GM12878 (cell line): Measurements from ENCODE around the gene MYT1. TPM values are rescaled to one million over a fixed set of nuclear protein-coding genes. Genes with fewer than 3 reads are reported as not detected.

Experiments
- ATAC-seq: fragments of 200-7000 bp; cut with Tn5 transposase; 3 replicates; pipeline ENCODE4 v1.9.1; 2020; ENCODE audit warnings: mild to moderate bottlenecking, moderate library complexity
- BruUV-seq: library from RNA; stranded (reverse); fragments of 400-500 nt; replicated peaks from 2 replicates; lab custom pipeline; 2021; lab: Mats Ljungman, UMichigan
- CTCF ChIA-PET: fragments of 300-600 bp; sonication (Branson Sonifier 250); formaldehyde crosslinking; extraction: SDS; loops from one replicate; lab custom pipeline; 2021; ENCODE audit warnings: inconsistent platforms; lab: Yijun Ruan, JAX
- POLR2A ChIA-PET: fragments of 350-600 bp; formaldehyde crosslinking; extraction: SDS; loops from one replicate; lab custom pipeline; 2021; ENCODE audit warnings: inconsistent platforms; lab: Charles Lee
- RAD21 ChIA-PET: fragments of 300-600 bp; sonication (Branson Sonifier 250); formaldehyde crosslinking; loops from one replicate; lab custom pipeline; 2023; ENCODE audit warnings: antibody characterized with exemption; ENCODE audit not compliant: unreplicated experiment; lab: Charles Lee
- SMC1A ChIA-PET: fragments of 300-600 bp; sonication (Branson Sonifier 250); formaldehyde crosslinking; loops from one replicate; lab custom pipeline; 2023; ENCODE audit not compliant: unreplicated experiment, uncharacterized antibody; lab: Charles Lee
- DNase-seq: peaks from one replicate; pipeline ENCODE4 v3.0.0-alpha.2; 2011; ENCODE audit warnings: low read depth, low spot score
- FAIRE-seq: peaks from 3 replicates; lab custom pipeline; 2011; peaks lifted over from hg19 to GRCh38; lab: Jason Lieb, UNC
- H2AFZ ChIP-seq: 2 replicates; pipeline ENCODE4 v1.6.0; 2011; ENCODE audit warnings: low read depth, low read length, control low read depth; ENCODE audit not compliant: control insufficient read depth
- H3K27ac ChIP-seq: 2 replicates; pipeline ENCODE4 v1.5.1; 2011; ENCODE audit warnings: control low read depth; ENCODE audit not compliant: control insufficient read depth, insufficient read depth
- H3K27me3 ChIP-seq, 2 experiments: replicated peaks in 1 of 2; 2 replicates each; pipeline versions ENCODE4 v1.6.0 to v1.6.1; 2011; ENCODE audit warnings: low read length in 1 of 2; ENCODE audit not compliant: control insufficient read depth in 2 of 2, insufficient read depth in 2 of 2
- H3K36me3 ChIP-seq, 2 experiments: 2 replicates each; pipeline ENCODE4 v1.5.1; 2011; ENCODE audit warnings: low read length in 1 of 2; ENCODE audit not compliant: control insufficient read depth in 2 of 2, insufficient read depth in 2 of 2
- H3K4me1 ChIP-seq: 2 replicates; pipeline ENCODE4 v1.6.1; 2011; ENCODE audit warnings: mild to moderate bottlenecking, low read length, moderate library complexity, mixed read lengths; ENCODE audit not compliant: control insufficient read depth, insufficient read depth
- H3K4me2 ChIP-seq: 2 replicates; pipeline ENCODE4 v1.6.0; 2011; ENCODE audit warnings: control low read depth; ENCODE audit not compliant: control insufficient read depth, insufficient read depth
- H3K4me3 ChIP-seq: fragments of 200-600 bp; sonication (generic); 2 replicates; pipeline ENCODE4 v1.5.1; 2016
- H3K79me2 ChIP-seq: 2 replicates; pipeline ENCODE4 v1.6.0; 2011; ENCODE audit warnings: low read length; ENCODE audit not compliant: control insufficient read depth, insufficient read depth
- H3K9ac ChIP-seq: 2 replicates; pipeline ENCODE4 v1.8.0; 2011; ENCODE audit warnings: low read length, control low read depth, mixed read lengths; ENCODE audit not compliant: control insufficient read depth, insufficient read depth
- H3K9me3 ChIP-seq: replicated peaks from 3 replicates; pipeline ENCODE4 v1.5.1; 2011; ENCODE audit warnings: mild to moderate bottlenecking, low read length; ENCODE audit not compliant: control insufficient read depth, insufficient read depth
- H4K20me1 ChIP-seq: 2 replicates; pipeline ENCODE4 v1.6.0; 2011; ENCODE audit not compliant: control insufficient read depth, insufficient read depth
- CHD1 ChIP-seq: IDR thresholded peaks from 2 replicates; pipeline ENCODE4 v1.6.1; 2012; ENCODE audit warnings: low read depth, low read length, improper control_type of control experiment
- NR2C1 ChIP-seq: fragments of 450-650 bp; IDR thresholded peaks from 2 replicates; pipeline ENCODE4 v1.6.1; 2017; ENCODE audit warnings: antibody characterized with exemption, mild to moderate bottlenecking, moderate library complexity
- STAT1 ChIP-seq: fragments of 450-650 bp; conservative IDR thresholded peaks from 2 replicates; pipeline ENCODE4 v1.6.1; 2014; ENCODE audit warnings: antibody characterized with exemption, mild to moderate bottlenecking
- YBX1 ChIP-seq: fragments of 450-650 bp; IDR thresholded peaks from 2 replicates; pipeline ENCODE4 v1.6.1; 2016; ENCODE audit warnings: antibody characterized with exemption
- WGBS: methylation state at CpG from one replicate; pipeline ENCODE4 v1.1.6; 2016; ENCODE audit warnings: low lambda C conversion rate; ENCODE audit not compliant: insufficient replicate concordance, insufficient coverage; ENCODE audit errors: missing lambda C conversion rate; 5-methylcytosine and 5-hydroxymethylcytosine counted together
- in situ Hi-C: fragments of 300-500 bp; cut with MboI; formaldehyde crosslinking; loops from 9 replicates; pipeline ENCODE4 v1.14.3; 2018; ENCODE audit warnings: mixed read lengths
- intact Hi-C: fragments of 100-400 bp; cut with micrococcal nuclease; formaldehyde crosslinking; loops from one replicate; pipeline ENCODE4 v1.14.2; 2022; ENCODE audit not compliant: unreplicated experiment
- polyA plus RNA-seq, 11 experiments: library from polyadenylated mRNA; depleted of rRNA in 4 of 11; unstranded in 6 of 11; stranded (reverse) in 5 of 11; fragments of >200 nt; fragmentation: Nextera tagmentation in 4 of 11; fragmentation: Illumina TruSeq in 1 of 11; extraction: Ambion mirVana in 4 of 11; extraction: Trizol in 1 of 11; gene quantifications; 1 replicate in 1 of 11; 2 replicates in 10 of 11; pipeline versions ENCODE4 v1.2.1 to v1.2.3, GENCODE V29; 2011 to 2016; ENCODE audit warnings: inconsistent platforms in 2 of 11, missing spikeins in 2 of 11, low read depth in 1 of 11
- total RNA-seq, 4 experiments: library from RNA; depleted of rRNA in 3 of 4; stranded (reverse); fragments of >200 nt in 3 of 4; fragmentation: Illumina TruSeq in 1 of 4; extraction: Trizol in 1 of 4; gene quantifications; 2 replicates each; pipeline versions ENCODE4 v1.2.1 to v1.2.3, GENCODE V29; 2013 to 2021
- TF ChIP-seq, protein P1 (sequence below): IDR thresholded peaks from 2 replicates; pipeline ENCODE4 v1.6.1; 2012; ENCODE audit warnings: improper control_type of control experiment, low read depth, low read length; ENCODE audit not compliant: insufficient replicate concordance
- TF ChIP-seq, protein P2 (sequence below): fragments of 450-650 bp; conservative IDR thresholded peaks from 2 replicates; pipeline ENCODE4 v1.6.1; 2017; ENCODE audit warnings: mild to moderate bottlenecking, moderate library complexity
- TF ChIP-seq, protein P3 (sequence below): fragments of 450-650 bp; formaldehyde crosslinking; IDR thresholded peaks from 2 replicates; pipeline ENCODE4 v1.4.0; 2022; ENCODE audit warnings: mild to moderate bottlenecking, moderate library complexity

Gene MYT1
- total and polyA plus RNA-seq, 10 of the 15 experiments (the other 5 are each of a cell fraction or from before 2014, with no cell fraction given): 0.01 to 0.10 TPM; not detected in 8

DNA sequence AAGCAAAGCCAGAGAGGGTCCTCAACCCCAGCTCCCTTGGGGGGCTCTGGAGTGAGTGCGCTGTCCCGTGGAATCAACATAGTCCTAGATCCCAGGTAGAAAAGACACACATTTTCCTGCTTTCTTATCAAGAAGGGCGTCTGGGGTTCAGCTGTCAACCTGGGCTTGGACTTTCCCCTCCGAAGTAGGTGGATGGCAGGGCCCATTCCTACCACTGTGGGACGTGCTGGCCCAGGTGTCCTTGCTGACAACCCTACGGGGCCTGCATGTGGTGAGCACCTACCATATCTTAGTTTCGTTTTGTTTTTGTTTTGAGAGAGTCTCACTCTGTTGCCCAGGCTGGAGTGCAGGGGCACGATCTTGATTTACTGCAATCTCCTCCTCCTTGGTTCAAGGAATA, 42.4 kb downstream of the MYT1 start (continued):
- TF ChIP-seq, protein P1, sequence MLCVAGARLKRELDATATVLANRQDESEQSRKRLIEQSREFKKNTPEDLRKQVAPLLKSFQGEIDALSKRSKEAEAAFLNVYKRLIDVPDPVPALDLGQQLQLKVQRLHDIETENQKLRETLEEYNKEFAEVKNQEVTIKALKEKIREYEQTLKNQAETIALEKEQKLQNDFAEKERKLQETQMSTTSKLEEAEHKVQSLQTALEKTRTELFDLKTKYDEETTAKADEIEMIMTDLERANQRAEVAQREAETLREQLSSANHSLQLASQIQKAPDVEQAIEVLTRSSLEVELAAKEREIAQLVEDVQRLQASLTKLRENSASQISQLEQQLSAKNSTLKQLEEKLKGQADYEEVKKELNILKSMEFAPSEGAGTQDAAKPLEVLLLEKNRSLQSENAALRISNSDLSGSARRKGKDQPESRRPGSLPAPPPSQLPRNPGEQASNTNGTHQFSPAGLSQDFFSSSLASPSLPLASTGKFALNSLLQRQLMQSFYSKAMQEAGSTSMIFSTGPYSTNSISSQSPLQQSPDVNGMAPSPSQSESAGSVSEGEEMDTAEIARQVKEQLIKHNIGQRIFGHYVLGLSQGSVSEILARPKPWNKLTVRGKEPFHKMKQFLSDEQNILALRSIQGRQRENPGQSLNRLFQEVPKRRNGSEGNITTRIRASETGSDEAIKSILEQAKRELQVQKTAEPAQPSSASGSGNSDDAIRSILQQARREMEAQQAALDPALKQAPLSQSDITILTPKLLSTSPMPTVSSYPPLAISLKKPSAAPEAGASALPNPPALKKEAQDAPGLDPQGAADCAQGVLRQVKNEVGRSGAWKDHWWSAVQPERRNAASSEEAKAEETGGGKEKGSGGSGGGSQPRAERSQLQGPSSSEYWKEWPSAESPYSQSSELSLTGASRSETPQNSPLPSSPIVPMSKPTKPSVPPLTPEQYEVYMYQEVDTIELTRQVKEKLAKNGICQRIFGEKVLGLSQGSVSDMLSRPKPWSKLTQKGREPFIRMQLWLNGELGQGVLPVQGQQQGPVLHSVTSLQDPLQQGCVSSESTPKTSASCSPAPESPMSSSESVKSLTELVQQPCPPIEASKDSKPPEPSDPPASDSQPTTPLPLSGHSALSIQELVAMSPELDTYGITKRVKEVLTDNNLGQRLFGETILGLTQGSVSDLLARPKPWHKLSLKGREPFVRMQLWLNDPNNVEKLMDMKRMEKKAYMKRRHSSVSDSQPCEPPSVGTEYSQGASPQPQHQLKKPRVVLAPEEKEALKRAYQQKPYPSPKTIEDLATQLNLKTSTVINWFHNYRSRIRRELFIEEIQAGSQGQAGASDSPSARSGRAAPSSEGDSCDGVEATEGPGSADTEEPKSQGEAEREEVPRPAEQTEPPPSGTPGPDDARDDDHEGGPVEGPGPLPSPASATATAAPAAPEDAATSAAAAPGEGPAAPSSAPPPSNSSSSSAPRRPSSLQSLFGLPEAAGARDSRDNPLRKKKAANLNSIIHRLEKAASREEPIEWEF: no peak
- no peak for TF ChIP-seq NR2C1

DNA sequence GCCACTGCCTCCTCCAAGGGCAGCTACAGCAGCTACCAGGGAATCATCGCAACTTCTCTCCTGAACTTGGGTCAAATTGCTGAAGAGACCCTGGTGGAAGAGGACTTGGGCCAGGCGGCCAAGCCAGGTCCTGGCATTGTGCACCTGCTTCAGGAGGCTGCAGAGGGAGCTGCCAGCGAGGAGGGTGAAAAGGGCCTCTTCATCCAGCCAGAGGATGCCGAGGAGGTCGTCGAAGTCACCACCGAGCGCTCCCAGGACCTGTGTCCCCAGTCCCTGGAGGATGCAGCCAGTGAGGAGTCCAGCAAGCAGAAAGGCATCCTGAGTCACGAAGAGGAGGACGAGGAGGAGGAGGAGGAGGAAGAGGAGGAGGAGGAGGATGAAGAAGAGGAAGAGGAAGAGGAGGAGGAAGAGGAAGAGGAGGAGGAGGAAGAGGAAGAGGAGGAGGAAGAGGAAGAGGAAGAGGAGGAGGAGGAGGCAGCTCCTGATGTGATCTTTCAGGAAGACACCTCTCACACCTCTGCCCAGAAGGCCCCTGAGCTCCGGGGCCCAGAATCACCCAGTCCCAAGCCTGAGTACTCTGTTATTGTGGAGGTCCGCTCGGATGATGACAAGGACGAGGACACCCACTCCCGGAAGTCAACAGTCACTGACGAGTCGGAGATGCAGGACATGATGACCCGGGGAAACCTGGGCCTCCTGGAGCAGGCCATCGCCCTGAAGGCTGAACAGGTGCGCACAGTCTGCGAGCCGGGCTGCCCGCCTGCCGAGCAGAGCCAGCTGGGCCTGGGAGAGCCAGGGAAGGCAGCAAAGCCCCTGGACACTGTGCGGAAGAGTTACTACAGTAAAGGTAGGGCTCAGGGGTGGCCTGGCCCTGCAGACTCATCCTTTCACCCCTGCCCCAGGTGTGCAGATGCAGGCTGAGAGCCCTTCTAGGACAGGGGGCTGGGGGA, 43.7 kb downstream of the MYT1 start:
- SMC1A ChIA-PET: no interaction called here
- Histone ChIP-seq H3K36me3 (no peaks in the 10 kb centered on the region), H3K79me2 (no peaks in the 10 kb centered on the region), H3K27me3 (peaks cover 2 to 4% of the 10 kb centered on the region in 2 experiments; a peak in 3 of 4 replicates), H2AFZ (no peak overlapping the region), H3K4me2 (no peak overlapping the region), H3K4me3 (no peak overlapping the region), H4K20me1 (no peaks in the 10 kb centered on the region), H3K4me1 (no peaks in the 10 kb centered on the region), H3K9ac (no peak overlapping the region), H3K27ac (no peak overlapping the region), H3K9me3 (no peaks in the 10 kb centered on the region)
- no TSS peak for BruUV-seq
- in situ Hi-C loops: no loop called here
- ATAC-seq (no peak), FAIRE-seq (no peak), DNase-seq (no peak)
- POLR2A ChIA-PET: no interaction called here
- 50% methylated on average over 25 of the region's 25 CpGs for WGBS
- RAD21 ChIA-PET: no interaction called here
- intact Hi-C loops: no loop called here
- TF ChIP-seq, protein P2, sequence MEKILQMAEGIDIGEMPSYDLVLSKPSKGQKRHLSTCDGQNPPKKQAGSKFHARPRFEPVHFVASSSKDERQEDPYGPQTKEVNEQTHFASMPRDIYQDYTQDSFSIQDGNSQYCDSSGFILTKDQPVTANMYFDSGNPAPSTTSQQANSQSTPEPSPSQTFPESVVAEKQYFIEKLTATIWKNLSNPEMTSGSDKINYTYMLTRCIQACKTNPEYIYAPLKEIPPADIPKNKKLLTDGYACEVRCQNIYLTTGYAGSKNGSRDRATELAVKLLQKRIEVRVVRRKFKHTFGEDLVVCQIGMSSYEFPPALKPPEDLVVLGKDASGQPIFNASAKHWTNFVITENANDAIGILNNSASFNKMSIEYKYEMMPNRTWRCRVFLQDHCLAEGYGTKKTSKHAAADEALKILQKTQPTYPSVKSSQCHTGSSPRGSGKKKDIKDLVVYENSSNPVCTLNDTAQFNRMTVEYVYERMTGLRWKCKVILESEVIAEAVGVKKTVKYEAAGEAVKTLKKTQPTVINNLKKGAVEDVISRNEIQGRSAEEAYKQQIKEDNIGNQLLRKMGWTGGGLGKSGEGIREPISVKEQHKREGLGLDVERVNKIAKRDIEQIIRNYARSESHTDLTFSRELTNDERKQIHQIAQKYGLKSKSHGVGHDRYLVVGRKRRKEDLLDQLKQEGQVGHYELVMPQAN: no peak
- no peak for TF ChIP-seq CHD1
- TF ChIP-seq STAT1: no peak
- TF ChIP-seq, protein P3, sequence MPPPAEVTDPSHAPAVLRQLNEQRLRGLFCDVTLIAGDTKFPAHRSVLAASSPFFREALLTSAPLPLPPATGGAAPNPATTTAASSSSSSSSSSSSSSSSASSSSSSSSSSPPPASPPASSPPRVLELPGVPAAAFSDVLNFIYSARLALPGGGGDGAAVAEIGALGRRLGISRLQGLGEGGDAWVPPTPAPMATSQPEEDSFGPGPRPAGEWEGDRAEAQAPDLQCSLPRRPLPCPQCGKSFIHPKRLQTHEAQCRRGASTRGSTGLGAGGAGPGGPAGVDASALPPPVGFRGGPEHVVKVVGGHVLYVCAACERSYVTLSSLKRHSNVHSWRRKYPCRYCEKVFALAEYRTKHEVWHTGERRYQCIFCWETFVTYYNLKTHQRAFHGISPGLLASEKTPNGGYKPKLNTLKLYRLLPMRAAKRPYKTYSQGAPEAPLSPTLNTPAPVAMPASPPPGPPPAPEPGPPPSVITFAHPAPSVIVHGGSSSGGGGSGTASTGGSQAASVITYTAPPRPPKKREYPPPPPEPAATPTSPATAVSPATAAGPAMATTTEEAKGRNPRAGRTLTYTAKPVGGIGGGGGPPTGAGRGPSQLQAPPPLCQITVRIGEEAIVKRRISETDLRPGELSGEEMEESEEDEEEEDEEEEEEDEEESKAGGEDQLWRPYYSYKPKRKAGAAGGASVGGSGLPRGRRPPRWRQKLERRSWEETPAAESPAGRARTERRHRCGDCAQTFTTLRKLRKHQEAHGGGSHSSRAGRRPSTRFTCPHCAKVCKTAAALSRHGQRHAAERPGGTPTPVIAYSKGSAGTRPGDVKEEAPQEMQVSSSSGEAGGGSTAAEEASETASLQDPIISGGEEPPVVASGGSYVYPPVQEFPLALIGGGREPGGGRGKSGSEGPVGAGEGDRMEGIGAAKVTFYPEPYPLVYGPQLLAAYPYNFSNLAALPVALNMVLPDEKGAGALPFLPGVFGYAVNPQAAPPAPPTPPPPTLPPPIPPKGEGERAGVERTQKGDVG (CRISPR knock-in tag): no peak
- no peak for TF ChIP-seq YBX1
- CTCF ChIA-PET: no interaction called here
